SK-N-DZ (cell line): Measurements from ENCODE around the gene SELENOO.
A peak's percentile ranks its signal among the peaks of the same experiment; 100 is the strongest.
"Not testable (repeated sequence)": the region's sequence is repeated elsewhere in the genome, so short reads cannot be mapped to it uniquely, and the experiment has no call there.

Source experiments
- DNase-seq: peaks from one replicate; pipeline ENCODE4 v3.0.0-alpha.2; 2015; ENCODE audit warnings: low spot score

Gene SELENOO

GRCh38 chr22:50198624-50199017, 2.2 kb upstream of the SELENOO start:
- no peak for DNase-seq

DNA sequence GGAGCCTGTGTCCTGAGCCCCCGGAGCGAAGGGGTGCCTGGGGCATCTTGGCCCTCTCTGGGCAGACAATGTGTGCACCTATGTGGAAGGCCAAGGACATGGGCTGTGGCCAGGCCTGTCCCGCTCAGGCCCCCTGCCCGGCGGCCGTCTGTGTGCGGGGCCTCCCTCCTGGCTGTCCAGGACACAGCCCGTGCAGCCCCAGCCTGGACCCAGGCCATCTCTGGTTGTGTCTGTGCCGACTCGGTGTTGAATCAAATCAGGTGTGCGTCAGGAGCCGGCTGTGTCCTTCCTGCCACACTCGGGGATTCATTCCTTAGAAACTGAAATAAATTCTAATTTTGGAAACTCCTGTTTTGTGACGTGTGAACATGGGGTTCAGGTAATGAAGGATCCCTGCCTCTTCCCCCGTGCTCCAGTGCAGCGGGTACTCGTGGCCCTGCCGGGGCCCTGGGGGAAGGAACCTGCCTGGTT, 1.5 kb upstream of the SELENOO start:
- no peak for DNase-seq

DNA sequence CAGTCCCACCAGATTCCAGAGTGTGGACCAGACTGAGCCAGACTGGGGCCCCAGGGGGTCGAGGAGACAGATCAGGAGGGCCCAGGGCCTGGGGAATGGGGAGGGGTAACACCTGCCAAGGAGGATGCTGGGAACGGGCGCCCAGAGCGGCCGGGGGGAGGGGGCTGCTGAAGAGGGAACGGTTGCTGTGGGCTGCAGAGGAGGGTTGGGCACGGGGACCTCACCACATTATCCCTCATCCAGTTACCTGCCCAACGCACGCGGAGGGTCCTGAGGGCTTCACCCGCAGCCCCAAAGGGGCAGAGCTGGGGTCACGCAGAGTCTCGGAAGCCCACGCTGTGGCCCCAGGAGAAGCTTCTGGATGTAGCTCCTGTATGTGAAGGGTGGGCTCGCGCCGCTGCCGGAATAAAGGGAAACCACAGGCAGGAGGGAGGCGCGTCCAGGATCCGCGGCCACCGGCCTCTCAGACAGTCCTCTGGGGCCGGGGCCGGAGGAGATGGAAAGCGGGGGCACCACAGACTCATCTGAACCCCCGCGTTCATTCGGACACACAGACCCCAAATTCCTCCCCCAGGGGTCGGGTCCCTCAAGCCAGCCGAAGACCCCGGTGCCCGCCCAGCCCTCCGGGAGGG, 866 bp upstream of the SELENOO start:
- peak; percentile 45 for DNase-seq

GRCh38 chr22:50201191-50202129, 649 bp downstream of the SELENOO start:
- no peak for DNase-seq

- no peak for DNase-seq
Measured at GRCh38 chr22:50202130-50202666, 1.4 kb downstream of the SELENOO start.

GRCh38 chr22:50203288-50203687, 2.5 kb downstream of the SELENOO start:
- DNase-seq: no peak

DNA sequence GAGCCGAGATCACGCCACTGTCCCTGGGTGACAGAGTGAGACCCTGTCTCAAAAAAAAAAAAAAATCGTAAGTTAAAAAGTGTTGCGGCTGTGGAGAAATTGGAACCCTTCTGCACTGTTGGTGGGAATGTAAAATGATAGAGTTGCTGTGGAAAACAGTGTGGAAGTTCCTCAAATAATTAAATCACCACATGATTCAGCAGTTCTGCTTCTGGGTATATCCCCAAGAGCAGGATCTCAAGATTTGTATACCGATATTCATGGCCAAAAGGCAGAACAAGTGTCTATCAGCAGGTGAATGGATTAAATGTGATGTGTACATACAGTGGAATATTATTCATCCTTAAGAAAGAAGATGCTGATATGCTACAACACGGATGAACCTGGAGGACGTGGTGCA, 3.8 kb downstream of the SELENOO start:
- no peak for DNase-seq

DNA sequence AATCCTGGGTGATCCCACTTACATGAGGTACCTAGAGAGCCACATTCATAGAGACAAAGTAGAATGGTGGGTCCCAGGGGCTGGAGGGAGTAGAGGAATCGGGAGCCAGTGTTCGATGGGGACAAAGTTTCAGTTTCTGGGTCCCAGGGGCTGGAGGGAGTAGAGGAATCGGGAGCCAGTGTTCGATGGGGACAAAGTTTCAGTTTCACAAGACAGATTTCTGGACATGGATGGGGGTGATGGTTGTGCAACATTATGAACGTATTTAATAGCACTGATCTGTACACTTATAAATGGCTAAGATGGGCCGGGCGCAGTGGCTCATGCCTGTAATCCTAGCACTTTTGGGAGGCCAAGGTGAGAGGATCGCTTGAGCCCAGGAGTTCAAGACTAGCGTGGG, 4.2 kb downstream of the SELENOO start:
- not testable (repeated sequence) for DNase-seq

- no peak for DNase-seq
Measured at GRCh38 chr22:50205781-50206569, 5.2 kb downstream of the SELENOO start.

DNA sequence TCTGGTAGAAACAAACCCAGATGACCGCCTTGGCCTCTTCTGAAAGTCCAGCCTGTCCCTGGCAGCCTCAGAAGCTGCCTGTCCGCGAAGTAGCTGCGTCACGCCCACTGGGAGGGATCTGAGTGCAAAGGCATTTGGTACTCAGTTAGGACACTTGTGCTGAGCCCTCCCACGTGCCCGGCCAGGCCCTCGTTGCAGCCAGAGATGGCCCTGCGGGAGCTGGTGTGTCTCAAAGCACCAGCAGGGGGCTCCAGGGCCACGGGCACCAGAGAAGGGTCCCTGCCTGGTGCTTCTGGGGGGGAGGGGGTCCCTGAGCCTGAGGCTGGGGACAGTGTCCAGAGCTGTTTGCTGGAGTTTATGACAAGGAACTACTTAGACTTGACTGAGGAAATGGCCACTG, 5.8 kb downstream of the SELENOO start:
- DNase-seq: peak; percentile 55

GRCh38 chr22:50207383-50208140, 6.8 kb downstream of the SELENOO start:
- DNase-seq: no peak

DNA sequence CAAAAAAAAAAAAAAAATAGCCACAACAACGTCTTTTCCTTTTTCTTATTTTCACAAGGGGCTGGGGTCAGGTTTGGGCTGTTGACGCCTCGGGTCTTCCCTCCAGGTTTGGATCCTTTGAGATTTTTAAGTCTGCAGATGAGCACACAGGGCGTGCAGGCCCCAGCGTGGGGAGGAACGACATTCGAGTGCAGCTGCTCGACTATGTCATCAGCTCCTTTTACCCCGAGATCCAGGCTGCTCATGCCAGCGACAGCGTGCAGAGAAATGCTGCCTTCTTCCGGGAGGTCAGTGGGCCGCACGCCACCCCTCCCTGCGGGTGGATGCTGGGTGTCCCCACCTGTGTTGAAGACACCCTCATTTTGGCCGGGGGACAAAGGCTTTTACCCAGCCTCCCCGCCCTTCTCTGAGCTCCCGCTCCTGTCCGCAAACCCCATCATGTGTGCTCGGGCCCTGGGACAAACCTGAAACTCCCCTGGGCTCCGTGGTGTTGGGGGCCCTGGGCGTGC, 7.7 kb downstream of the SELENOO start:
- DNase-seq: no peak

DNA sequence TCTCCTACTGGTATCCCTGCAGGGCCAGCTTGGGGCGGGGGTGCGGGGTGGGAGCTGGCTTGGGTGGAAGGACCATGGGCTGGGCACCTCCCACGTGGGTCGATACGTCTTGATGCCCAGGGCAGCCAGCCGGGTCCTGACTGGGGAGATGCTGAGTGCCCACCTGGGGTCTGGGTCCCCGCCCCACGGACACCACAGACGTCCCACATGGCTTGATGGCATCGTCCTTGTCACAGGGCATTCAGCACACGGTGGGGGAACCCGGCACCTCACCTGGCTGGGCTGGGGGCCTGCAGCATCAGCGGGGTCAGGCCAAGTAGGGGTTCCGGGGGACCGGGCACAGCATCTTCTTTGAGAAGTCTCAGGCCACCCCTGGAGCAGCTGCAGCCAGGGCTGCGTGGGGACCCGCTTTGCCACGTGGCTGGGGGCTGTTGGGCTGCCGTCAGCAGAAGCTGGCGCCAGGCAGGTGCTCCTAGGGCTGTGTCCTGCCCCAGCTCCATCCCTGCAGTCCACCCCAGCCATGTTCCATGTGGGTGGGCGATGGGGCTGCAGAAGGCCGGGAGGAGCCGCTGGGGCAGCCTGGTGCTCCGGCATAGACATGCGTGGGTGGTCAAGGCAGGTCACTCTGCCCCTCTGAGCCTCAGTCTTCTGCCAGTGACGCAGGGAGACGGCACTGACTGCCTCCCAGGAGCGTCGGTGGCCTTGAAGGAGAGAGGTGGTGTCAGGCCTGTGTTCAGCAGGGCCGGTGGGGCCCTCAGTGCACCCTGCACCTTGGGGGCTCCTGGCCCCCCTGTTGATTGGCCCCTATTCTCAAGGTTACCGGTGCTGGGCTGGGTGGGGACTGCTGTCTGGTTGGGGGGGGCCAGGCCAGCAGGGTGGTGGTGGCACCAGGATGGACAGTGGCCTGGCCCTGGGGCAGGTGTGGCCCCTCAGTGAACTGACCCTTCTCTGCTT, 8.4 kb downstream of the SELENOO start:
- DNase-seq: no peak

DNA sequence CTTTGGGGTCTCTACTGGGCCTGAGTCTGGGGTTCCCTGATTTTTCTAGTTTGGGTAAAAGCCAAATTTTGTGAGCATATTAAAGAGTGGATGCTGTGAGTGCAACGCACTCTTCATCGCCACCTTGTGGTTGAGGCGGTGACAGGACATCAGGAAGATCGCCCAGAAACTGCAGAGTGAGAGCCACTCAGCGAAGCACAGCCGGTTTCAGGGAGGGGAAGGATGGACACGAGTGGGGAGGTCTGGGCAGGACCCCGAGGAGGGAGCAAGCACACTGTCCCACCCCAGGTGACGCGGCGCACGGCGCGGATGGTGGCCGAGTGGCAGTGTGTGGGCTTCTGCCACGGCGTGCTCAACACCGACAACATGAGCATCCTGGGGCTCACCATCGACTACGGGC, 9.1 kb downstream of the SELENOO start:
- peak; percentile 61 for DNase-seq

DNA sequence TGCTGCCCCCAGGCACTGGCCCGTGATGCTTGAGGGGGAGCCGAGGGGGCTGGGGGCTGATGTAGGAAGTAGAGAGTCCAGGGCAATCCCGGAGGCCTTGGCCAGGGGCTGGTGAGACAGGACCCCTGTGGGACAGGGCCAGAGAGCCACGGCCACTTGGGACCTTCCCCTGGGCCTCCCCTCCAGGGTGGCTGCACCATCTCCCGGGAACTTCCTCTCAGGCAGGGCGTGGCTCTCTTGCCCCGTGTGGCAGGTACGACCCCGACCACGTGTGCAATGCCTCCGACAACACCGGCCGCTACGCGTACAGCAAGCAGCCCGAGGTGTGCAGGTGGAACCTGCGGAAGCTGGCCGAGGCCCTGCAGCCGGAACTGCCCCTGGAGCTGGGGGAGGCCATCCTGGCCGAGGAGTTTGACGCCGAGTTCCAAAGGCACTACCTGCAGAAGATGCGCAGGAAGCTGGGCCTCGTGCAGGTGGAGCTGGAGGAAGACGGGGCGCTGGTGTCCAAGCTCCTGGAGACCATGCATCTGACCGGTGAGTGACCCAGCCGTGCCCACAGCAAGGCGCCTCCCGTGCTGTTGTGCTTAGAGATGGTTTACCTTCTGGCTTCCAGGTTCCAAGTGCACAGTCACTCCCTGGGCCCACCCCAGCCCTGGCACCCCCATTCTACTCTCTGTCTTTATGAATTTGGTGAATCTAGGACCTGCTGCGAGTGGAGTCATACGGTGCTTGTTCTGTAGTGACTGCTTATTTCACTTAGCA, 9.7 kb downstream of the SELENOO start:
- no peak for DNase-seq

- no peak for DNase-seq
Measured at GRCh38 chr22:50211147-50211546, 10.3 kb downstream of the SELENOO start.

DNA sequence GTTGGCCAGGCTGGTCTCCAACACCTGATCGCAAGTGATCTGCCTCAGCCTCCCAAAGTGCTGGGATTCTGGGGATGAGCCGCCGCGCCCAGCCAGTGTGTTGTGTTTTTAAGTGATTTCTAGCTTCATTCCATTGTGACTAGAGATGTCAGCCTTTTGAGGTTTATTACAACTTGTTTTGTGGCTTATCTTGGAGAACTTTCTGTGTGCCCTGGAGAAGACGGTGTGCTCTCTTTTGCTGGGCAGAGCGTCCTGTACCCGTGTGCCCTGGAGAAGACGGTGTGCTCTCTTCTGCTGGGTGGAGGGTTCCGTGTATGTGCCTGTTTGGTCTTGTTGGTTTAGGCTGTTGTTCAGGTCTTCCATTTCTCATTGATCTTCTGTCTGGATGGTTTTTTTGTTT, 12.5 kb downstream of the SELENOO start:
- no peak for DNase-seq

- DNase-seq: no peak
Measured at GRCh38 chr22:50215297-50216054, 14.7 kb downstream of the SELENOO start.
